NCI-H187 treated with DMSO at 0.1 percent for 48 hours (cell line): Measurements from ENCODE around the gene MALRD1.
"Not testable (repeated sequence)": the region's sequence is repeated elsewhere in the genome, so short reads cannot be mapped to it uniquely, and the experiment has no call there.

Experiments
- DNase-seq: peaks from one replicate; lab custom pipeline; 2025; lab: John Stamatoyannopoulos, UW

Gene MALRD1

GRCh38 chr10:19713800-19714525, 665.4 kb downstream of the MALRD1 start:
- no peak for DNase-seq

GRCh38 chr10:19719284-19719683, 670.7 kb downstream of the MALRD1 start:
- no peak for DNase-seq

- no peak for DNase-seq
Measured at GRCh38 chr10:19724287-19724686, 675.7 kb downstream of the MALRD1 start.

GRCh38 chr10:19728376-19728775, 679.8 kb downstream of the MALRD1 start:
- no peak for DNase-seq

GRCh38 chr10:19728964-19729363, 680.4 kb downstream of the MALRD1 start:
- no peak for DNase-seq

GRCh38 chr10:19730167-19730906, 681.7 kb downstream of the MALRD1 start:
- DNase-seq, result no peak

- no peak for DNase-seq
Measured at GRCh38 chr10:19730907-19731217, 682.3 kb downstream of the MALRD1 start.

- no peak for DNase-seq
Measured at GRCh38 chr10:19731560-19731959, 683.0 kb downstream of the MALRD1 start.

- DNase-seq, result no peak
Measured at GRCh38 chr10:19738440-19738839, 689.8 kb downstream of the MALRD1 start.

- not testable (repeated sequence) for DNase-seq
Measured at GRCh38 chr10:19739232-19739631, 690.6 kb downstream of the MALRD1 start.

GRCh38 chr10:19742144-19742543, 693.5 kb downstream of the MALRD1 start:
- not testable (repeated sequence) for DNase-seq

GRCh38 chr10:19745672-19746071, 697.1 kb downstream of the MALRD1 start:
- DNase-seq, result no peak

- DNase-seq, result no peak
Measured at GRCh38 chr10:19749185-19749729, 700.7 kb downstream of the MALRD1 start.

GRCh38 chr10:19750972-19751371, 702.4 kb downstream of the MALRD1 start:
- DNase-seq, result no peak

GRCh38 chr10:19756919-19757318, 708.3 kb downstream of the MALRD1 start:
- no peak for DNase-seq

- no peak for DNase-seq
Measured at GRCh38 chr10:19762026-19762425, 713.4 kb downstream of the MALRD1 start.

- no peak for DNase-seq
Measured at GRCh38 chr10:19764111-19764510, 715.5 kb downstream of the MALRD1 start.

- no peak for DNase-seq
Measured at GRCh38 chr10:19767876-19768275, 719.3 kb downstream of the MALRD1 start.

- DNase-seq, result not testable (repeated sequence)
Measured at GRCh38 chr10:19769826-19770225, 721.2 kb downstream of the MALRD1 start.

- DNase-seq, result no peak
Measured at GRCh38 chr10:19772972-19773371, 724.4 kb downstream of the MALRD1 start.

GRCh38 chr10:19775296-19775695, 726.7 kb downstream of the MALRD1 start:
- DNase-seq, result no peak

GRCh38 chr10:19777806-19778205, 729.2 kb downstream of the MALRD1 start:
- no peak for DNase-seq

GRCh38 chr10:19778996-19779395, 730.4 kb downstream of the MALRD1 start:
- no peak for DNase-seq
